RWPE1 (cell line): ENCODE measurements around the gene EDC3.
A peak's percentile ranks its signal among the peaks of the same experiment; 100 is the strongest.
"Not testable (repeated sequence)": the region's sequence is repeated elsewhere in the genome, so short reads cannot be mapped to it uniquely, and the experiment has no call there.

Experiments
- CTCF ChIA-PET: fragments of 350-600 bp; sonication (Branson Sonifier 250); formaldehyde crosslinking; extraction: SDS; loops from one replicate; lab custom pipeline; 2021; lab: Yijun Ruan, JAX
- POLR2A ChIA-PET: fragments of 400-600 bp; formaldehyde crosslinking; extraction: SDS; loops from one replicate; lab custom pipeline; 2020; ENCODE audit warnings: antibody characterized with exemption; ENCODE audit not compliant: low non-redundant PET; lab: Yijun Ruan, JAX
- DNase-seq: peaks from one replicate; pipeline ENCODE4 v3.0.0; 2012; ENCODE audit warnings: low spot score
- H3K27ac ChIP-seq: fragments of 450-650 bp; 2 replicates; pipeline ENCODE4 v1.5.1; 2017
- TF ChIP-seq, protein P1 (sequence below): fragments of 450-650 bp; conservative IDR thresholded peaks from 2 replicates; pipeline ENCODE4 v1.5.1; 2017; ENCODE audit warnings: low read depth, mild to moderate bottlenecking

EDC3 gene, protein sequence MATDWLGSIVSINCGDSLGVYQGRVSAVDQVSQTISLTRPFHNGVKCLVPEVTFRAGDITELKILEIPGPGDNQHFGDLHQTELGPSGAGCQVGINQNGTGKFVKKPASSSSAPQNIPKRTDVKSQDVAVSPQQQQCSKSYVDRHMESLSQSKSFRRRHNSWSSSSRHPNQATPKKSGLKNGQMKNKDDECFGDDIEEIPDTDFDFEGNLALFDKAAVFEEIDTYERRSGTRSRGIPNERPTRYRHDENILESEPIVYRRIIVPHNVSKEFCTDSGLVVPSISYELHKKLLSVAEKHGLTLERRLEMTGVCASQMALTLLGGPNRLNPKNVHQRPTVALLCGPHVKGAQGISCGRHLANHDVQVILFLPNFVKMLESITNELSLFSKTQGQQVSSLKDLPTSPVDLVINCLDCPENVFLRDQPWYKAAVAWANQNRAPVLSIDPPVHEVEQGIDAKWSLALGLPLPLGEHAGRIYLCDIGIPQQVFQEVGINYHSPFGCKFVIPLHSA

DNA sequence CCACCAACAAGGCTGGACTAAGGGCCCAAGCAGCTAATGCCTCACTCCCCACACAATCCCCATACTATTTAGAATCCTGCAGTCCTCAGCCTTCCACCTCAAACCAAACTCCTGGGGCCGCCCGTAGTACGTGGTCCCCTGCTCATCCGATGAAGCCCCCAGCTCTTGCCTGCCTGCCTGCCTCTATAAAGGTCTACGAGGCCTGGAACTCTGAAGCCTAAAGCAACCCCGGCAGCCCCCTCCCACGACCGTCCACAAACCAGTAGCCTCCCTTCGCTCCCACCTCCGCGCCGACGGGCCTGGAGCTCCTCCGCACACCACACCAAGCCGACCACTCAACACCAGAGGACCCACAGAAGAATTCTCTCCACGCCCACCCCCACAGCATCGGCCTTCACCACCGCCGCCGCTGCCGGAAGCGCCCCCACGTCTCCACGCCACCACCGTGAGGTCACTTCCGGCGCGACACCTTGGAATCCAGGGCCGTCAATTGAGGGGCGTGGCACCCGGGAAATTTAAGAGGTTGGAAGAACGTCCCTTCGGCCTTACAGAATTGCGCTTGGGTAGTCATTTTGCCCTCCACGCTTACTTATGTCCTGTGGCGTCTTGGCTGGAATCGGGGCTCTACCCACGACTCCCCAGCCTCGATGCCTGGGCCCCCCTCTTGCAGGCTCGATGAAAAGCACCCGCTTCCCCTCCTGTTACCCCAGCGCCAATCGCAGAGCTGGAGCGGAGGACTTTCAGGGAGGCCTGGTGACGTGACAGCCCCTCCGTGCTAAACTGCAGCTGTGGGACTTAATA is at the start of gene EDC3:
TSS of gene EDC3 (minus strand) at position 428 of the 801 bp plus-strand sequence. CDS start 20,900 bp downstream, outside the sequence.
- H3K27ac ChIP-seq: peak within 1 kb of the TSS; percentile 69
- POLR2A ChIA-PET: interaction anchor here (0.5 to 0.6 kb wide), 3 partner anchors 23 to 62 kb away, joined by 3 to 4 read pairs (median 3); no protein-coding TSS in a partner anchor
- peak; percentile 92 for DNase-seq
- CTCF ChIA-PET: interaction anchor here (0.6 to 1.2 kb wide), 2 partner anchors 64 to 75 kb away, joined by 3 to 8 read pairs; no protein-coding TSS in a partner anchor
- TF ChIP-seq, protein P1, sequence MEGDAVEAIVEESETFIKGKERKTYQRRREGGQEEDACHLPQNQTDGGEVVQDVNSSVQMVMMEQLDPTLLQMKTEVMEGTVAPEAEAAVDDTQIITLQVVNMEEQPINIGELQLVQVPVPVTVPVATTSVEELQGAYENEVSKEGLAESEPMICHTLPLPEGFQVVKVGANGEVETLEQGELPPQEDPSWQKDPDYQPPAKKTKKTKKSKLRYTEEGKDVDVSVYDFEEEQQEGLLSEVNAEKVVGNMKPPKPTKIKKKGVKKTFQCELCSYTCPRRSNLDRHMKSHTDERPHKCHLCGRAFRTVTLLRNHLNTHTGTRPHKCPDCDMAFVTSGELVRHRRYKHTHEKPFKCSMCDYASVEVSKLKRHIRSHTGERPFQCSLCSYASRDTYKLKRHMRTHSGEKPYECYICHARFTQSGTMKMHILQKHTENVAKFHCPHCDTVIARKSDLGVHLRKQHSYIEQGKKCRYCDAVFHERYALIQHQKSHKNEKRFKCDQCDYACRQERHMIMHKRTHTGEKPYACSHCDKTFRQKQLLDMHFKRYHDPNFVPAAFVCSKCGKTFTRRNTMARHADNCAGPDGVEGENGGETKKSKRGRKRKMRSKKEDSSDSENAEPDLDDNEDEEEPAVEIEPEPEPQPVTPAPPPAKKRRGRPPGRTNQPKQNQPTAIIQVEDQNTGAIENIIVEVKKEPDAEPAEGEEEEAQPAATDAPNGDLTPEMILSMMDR: no peak

DNA sequence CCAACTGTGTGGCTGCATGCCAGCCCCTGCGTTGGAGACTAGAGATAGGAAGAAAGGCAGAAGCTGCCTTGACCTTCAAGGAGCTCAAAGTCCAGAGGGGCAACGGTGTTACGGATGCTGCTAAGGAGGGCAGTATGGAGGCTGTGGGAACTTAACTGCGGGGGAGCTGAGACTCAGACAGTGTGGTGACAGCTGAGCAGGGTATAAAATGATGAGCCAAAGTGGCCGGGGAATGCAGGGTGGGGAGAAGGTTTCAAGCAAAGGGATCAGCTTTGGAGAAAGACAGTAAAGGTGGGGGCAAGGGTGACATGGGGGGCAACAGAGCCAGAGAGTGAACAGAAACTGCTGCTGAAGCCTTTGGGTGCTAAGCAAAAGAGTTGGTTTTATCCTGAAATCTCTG is 46.6 kb upstream of the EDC3 start:
- no peak for DNase-seq
- H3K27ac ChIP-seq: no peak overlapping the region
- ChIA-PET CTCF (interaction anchor here (2.0 kb wide), 1 partner anchor 26 kb away, joined by 4 read pairs; no protein-coding TSS in a partner anchor), POLR2A (no interaction called here)
- TF ChIP-seq, protein P1: no peak

DNA sequence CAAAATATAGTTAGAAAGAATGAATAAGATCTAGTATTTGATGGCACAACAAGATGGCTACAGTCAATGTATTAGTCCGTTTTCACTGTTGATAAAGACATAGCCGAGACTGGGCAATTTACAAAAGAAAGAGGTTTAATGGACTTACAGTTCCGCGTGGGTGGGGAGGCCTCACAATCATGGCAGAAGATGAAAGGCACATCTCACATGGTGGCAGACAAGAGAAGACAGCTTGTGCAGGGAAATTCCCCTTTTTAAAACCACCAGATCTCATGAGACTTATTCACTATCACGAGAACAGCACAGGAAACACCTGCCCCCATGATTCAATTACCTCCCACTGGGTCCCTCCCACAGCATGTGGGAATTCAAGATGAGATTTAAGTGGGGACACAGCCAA is 42.4 kb upstream of the EDC3 start:
- ChIA-PET CTCF (interaction anchor here (0.6 kb wide), 2 partner anchors 33 to 265 kb away, joined by 3 to 6 read pairs; no protein-coding TSS in a partner anchor), POLR2A (interaction anchor here (0.6 kb wide), 1 partner anchor 41 kb away, joined by 3 read pairs; no protein-coding TSS in a partner anchor)
- H3K27ac ChIP-seq, DNase-seq: not testable (repeated sequence)

DNA sequence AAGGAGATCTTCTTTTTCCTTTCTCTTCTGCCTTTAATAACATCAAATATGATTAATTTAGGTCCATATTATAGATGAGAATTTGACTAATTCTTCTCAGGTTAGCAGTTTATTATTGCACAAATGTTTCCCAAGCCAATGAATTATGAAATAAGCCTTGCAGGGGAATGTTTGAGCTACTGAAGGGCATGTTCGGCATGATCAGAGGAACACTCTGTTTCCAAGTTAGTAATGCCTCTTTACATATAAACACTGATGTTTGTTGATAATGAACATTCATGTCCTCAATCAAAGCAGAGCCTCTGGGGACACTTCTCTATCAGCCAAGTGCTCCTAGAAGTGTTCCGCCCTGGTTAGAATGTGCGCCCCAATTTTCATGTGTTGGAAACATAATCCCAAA is 39.5 kb upstream of the EDC3 start:
- H3K27ac ChIP-seq: no peak overlapping the region
- POLR2A ChIA-PET: no interaction called here
- CTCF ChIA-PET: interaction anchor here (0.7 to 1.1 kb wide), 2 partner anchors 10 to 15 kb away, joined by 3 read pairs; no protein-coding TSS in a partner anchor
- TF ChIP-seq, protein P1: no peak
- DNase-seq: no peak

DNA sequence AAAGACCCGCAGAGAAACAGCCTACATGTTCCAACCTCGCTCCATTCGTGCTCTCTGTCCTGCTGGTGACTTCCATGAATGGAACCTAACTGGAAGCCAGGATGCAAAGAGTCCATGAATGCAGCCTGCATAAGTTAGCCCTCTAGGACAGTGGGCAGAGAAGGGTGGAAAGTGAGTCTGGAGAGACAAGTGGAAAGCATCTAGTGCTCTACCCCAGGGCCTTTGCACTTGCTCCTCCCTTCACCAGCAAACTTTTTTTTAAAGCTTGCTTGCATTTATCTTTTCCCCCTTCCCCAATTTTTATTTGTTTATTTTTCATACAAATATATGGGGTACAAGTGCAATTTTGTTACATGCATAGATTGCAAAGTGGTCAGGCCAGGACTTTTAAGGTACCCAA is 37.4 kb upstream of the EDC3 start:
- H3K27ac ChIP-seq: no peak overlapping the region
- CTCF ChIA-PET: interaction anchor here (0.9 kb wide), 1 partner anchor 105 kb away, joined by 5 read pairs; no protein-coding TSS in a partner anchor
- DNase-seq: no peak
- TF ChIP-seq, protein P1: no peak
- POLR2A ChIA-PET: no interaction called here

DNA sequence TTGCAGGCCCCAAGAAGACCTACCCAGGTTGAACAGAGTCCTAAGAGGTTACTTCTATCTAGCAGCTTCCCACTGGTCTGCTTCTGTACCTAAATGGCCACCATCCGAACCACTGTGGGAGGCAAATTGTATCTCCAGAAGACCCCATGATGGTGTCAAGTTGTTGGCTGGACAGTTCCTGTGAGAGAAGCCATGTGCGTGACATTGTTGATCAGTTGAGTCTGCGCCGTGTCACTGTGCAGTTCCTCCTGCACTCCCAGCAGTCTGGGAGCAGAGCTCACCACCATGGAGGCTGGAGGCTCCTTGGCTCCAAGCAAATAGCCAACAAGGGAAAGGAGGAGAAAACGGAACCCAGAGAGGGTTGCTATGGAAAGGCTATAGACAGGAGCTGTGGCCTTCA is 37.0 kb upstream of the EDC3 start:
- ChIA-PET CTCF (interaction anchor here (0.6 to 1.0 kb wide), 3 partner anchors 17 to 252 kb away, joined by 4 to 5 read pairs (median 5); no protein-coding TSS in a partner anchor), POLR2A (no interaction called here)
- H3K27ac ChIP-seq: no peak overlapping the region
- no peak for DNase-seq
- TF ChIP-seq, protein P1: no peak
